GM18511 (cell line): Measurements from ENCODE around the gene EFNA2.
"Not testable (repeated sequence)": the region's sequence is repeated elsewhere in the genome, so short reads cannot be mapped to it uniquely, and the experiment has no call there.

ENCODE experiments used
- ATAC-seq: cut with Tn5 transposase; IDR thresholded peaks from one replicate; pipeline ENCODE4 v1.9.1; 2021; ENCODE audit warnings: mild to moderate bottlenecking, moderate library complexity; ENCODE audit not compliant: unreplicated experiment

The EFNA2 gene

GRCh38 chr19:1295169-1296012 is 9.7 kb downstream of the EFNA2 start:
- ATAC-seq, result no peak

- no peak for ATAC-seq
Measured at GRCh38 chr19:1296078-1296477, 10.4 kb downstream of the EFNA2 start.

GRCh38 chr19:1296575-1297271 is 11.1 kb downstream of the EFNA2 start:
- no peak for ATAC-seq

- ATAC-seq, result no peak
Measured at GRCh38 chr19:1298235-1298634, 12.6 kb downstream of the EFNA2 start.

GRCh38 chr19:1299801-1300200 is 14.1 kb downstream of the EFNA2 start:
- ATAC-seq, result no peak

- no peak for ATAC-seq
Measured at GRCh38 chr19:1300744-1301490, 15.2 kb downstream of the EFNA2 start.

- ATAC-seq, result no peak
Measured at GRCh38 chr19:1302533-1303239, 17.0 kb downstream of the EFNA2 start.

GRCh38 chr19:1304197-1304924 is 18.7 kb downstream of the EFNA2 start:
- no peak for ATAC-seq

GRCh38 chr19:1305354-1305753 is 19.7 kb downstream of the EFNA2 start:
- not testable (repeated sequence) for ATAC-seq

- no peak for ATAC-seq
Measured at GRCh38 chr19:1307320-1307719, 21.6 kb downstream of the EFNA2 start.

- no peak for ATAC-seq
Measured at GRCh38 chr19:1307755-1308303, 22.2 kb downstream of the EFNA2 start.

GRCh38 chr19:1308718-1309117 is 23.0 kb downstream of the EFNA2 start:
- ATAC-seq, result no peak

GRCh38 chr19:1309977-1310852 is 24.5 kb downstream of the EFNA2 start:
- no peak for ATAC-seq

GRCh38 chr19:1310853-1311180 is 25.1 kb downstream of the EFNA2 start:
- no peak for ATAC-seq

- no peak for ATAC-seq
Measured at GRCh38 chr19:1311543-1312091, 25.9 kb downstream of the EFNA2 start.

GRCh38 chr19:1312767-1313694 is 27.4 kb downstream of the EFNA2 start:
- no peak for ATAC-seq

- no peak for ATAC-seq
Measured at GRCh38 chr19:1313695-1314613, 28.3 kb downstream of the EFNA2 start.
